HG03571 (cell line): ENCODE data around the gene POLR2H.

Experiments
- ATAC-seq: cut with Tn5 transposase; IDR thresholded peaks from one replicate; pipeline ENCODE4 v1.9.1; 2021; ENCODE audit not compliant: unreplicated experiment

Gene POLR2H

DNA sequence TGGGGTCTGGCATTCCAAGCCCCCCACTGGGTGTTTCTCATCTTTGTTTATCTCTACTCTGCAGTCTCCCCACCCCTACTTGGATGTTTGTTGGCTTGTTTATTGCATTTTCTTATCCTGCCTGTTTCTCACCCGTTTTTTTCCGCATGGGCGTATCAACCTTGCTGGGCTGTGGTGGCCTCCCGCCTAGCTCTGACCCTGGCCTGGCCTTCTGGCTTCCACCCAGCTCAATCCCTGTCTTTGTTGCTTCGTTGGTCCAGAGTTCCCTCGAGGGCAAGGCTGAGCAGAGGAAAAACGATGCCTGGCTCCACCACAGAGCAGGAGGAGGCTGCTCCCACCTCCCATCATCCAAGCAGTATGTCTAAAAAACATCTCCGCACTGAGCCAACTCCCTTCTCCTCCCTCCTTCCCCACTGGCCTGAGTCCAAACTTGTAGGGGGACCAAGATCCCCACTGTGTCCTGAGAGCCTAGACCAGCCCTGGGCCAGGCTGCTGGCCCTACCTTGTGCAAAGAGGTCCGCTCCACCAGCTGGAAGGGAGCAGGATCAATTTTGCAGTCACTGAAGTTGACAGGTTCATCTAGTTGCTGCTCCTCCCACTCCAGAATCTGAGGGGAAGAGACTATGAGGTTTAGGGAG is 9.9 kb upstream of the POLR2H start:
- no peak for ATAC-seq

- no peak for ATAC-seq
These were observed 9.2 kb upstream of the POLR2H start for GRCh38 chr3:184352149-184352785.

GRCh38 chr3:184352897-184353545 is 8.5 kb upstream of the POLR2H start:
- ATAC-seq, result no peak

GRCh38 chr3:184353546-184353941 is 8.0 kb upstream of the POLR2H start:
- no peak for ATAC-seq

DNA sequence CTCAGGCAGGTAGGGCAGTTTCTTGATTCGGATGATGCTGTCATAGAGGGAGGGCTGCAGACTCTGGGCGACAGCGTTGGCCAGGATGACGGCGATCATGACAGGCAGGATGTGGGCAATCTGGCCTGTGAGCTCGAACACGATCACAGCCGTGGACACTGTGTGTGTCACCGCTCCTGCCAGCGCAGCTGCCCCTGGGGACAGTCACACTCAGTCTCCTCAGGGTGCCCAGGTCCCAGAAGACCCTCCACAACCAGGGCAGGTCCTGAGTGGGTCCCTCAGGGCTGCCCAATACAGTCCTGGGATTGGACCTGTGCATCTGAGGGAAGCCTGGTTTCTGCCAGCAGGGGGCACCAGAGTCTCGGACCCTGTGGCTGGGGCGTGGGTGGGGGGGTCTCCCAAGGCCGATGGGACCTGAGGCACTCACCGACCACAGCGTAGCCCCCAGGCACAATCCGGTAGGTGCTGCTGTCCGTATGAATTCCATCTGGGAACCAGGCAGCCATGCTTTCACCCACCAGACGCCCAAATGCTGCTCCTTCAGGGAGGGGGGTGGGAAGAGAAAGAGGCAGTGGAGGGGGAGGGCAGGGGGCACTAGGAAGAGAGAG is 7.3 kb upstream of the POLR2H start:
- no peak for ATAC-seq

GRCh38 chr3:184354754-184355153 is 6.8 kb upstream of the POLR2H start:
- no peak for ATAC-seq

GRCh38 chr3:184355261-184356040 is 6.1 kb upstream of the POLR2H start:
- no peak for ATAC-seq

GRCh38 chr3:184357248-184358123 is 4.0 kb upstream of the POLR2H start:
- ATAC-seq, result no peak

DNA sequence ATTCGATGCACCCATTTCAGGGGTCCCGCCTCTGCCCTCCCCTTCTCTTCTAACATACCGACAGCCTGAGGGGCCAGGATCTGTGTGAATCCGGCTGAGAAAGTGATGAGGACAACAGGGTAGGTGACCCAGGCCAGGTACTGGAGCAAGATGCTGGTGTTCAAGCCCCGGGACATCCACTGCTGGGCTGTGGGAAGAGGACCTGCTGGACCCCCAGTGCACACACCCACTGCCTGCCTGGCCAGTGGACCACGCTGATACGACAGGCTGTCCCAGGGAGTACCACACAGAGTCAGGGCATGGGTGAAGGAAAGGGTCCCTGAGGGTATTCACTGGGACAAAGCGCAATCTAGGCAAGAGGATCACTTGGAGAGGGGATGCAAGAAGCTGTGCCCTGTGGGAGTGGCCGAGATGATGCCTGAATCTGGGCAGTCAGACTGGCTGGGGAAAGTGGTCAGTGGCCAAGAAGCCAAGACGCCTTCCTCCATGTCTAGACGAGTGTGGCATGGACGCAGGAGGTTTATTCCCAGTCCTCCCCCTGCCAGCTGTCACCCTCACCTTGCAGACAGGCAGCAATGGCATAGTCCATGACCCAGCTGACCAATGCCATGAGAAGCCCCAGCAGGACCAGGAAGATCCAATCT is 3.3 kb upstream of the POLR2H start:
- ATAC-seq, result no peak

DNA sequence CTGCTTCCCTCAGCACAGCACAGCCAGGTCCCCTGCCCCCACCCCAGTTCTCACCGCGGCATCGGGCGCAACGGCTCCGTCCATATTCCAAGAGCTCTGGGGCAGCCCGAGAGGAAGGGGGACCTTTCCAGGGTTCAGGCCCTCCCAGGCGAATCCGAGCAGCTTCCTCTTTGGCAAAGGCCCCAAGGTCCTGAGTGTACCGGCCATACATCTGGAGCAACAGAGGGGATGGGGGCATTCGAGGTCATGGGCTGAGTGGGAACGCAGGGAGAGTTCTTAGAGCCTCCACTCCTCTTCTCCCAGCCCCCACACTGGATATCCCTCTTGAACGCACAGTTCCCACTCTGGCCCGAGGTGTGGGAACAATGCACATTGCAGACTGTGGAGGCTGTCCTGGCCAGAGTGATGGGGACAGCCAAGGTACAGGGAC is 2.6 kb upstream of the POLR2H start:
- ATAC-seq, result no peak

DNA sequence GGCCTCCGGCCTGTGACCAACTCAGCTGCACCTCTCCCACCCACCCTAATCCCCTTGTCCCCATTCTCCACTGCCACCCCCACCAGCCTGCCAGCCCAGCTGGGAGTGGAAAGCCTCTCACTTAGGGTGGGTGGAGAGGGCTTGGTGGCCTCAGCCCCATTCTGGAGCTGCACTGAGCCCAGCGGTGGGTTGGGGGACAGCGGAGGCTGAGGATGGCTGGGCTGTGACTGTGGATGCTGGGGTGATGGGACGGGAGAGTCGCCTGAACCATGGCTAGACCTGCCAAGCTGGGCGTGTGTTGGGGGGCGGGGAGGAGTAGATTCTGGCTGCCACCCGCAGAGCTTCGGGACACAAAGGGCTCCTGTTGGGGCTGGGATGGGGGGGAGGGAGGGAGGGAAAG is 1.9 kb upstream of the POLR2H start:
- ATAC-seq, result no peak

DNA sequence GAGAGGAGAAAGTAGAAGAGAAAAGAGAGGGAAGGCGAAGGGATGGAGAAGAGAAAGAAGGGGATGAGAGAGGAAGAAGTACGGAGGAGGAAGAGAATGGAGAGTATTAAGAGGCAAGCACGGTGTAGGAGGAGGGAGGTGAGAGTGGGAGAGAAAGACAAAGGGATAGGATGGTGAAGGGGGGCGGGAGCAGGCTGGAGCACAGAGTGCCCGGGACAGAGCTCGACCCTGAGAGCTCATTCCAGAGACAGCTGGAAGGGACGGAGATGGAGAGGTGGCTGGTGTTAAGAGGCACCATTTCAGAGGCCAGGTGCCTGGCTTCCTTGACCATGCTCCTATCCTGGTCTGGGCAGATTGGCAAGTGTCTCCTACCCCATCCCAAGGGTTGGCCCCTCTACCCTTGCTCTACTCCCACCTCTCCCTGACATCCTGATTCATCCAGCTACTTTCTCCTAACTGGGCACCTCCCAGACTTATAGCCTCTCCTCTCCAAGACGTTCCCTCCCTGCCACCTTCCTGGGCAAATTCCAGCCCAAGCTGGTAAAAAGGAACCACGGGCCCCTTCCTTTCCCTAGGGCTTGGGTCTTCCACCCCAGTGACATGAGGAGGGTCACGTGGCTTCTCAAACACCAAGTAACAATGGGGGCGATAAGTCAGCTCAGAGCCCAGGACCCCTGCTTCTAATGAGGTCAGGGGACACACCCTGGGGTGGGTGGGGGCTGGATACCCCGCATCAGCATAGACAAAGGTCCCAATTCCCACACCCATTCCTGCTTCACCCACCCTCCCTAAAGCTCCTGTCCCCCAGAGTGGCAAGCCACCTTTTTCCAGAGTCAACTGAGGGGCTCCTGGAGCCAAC is 1.2 kb upstream of the POLR2H start:
- no peak for ATAC-seq

GRCh38 chr3:184360929-184361531 is 480 bp upstream of the POLR2H start:
- no peak for ATAC-seq

DNA sequence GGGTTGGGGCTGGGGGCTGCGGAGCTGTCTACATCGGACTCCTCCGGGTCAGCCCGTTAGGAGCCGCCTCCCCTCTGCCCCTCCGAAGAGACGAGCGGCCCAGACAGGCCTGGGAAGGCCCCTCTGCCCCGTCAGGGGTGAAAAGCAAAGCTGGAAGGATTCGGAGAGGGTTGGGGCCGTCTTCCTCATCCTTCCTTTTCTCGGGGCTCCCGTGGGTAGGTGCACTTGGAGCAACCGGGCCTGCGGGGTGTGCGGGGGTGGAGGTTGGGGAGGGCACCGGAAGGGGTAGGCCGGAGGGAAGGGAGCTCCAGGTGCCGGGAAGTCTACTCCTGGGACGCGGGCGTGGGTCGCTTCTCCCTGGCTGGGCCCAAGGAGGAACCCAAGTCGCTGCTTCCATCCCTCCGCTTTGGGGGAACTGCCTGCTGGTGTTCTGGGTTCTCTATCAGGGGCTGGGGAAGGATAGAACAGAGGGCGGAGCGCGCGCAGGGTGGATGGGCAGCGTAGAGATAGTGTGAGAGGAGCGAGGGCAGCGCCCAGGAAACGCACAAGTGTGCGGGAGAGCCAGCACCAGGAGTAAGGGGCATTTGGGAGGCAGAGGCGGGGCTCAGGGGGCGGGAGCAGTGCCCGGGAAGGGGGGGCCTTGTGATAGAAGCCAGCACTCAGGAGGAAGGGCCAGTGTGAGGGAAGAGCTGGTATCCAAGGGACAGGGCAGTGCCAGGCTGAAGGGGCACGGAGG is 590 bp downstream of the POLR2H start:
- peak; percentile 5 for ATAC-seq

DNA sequence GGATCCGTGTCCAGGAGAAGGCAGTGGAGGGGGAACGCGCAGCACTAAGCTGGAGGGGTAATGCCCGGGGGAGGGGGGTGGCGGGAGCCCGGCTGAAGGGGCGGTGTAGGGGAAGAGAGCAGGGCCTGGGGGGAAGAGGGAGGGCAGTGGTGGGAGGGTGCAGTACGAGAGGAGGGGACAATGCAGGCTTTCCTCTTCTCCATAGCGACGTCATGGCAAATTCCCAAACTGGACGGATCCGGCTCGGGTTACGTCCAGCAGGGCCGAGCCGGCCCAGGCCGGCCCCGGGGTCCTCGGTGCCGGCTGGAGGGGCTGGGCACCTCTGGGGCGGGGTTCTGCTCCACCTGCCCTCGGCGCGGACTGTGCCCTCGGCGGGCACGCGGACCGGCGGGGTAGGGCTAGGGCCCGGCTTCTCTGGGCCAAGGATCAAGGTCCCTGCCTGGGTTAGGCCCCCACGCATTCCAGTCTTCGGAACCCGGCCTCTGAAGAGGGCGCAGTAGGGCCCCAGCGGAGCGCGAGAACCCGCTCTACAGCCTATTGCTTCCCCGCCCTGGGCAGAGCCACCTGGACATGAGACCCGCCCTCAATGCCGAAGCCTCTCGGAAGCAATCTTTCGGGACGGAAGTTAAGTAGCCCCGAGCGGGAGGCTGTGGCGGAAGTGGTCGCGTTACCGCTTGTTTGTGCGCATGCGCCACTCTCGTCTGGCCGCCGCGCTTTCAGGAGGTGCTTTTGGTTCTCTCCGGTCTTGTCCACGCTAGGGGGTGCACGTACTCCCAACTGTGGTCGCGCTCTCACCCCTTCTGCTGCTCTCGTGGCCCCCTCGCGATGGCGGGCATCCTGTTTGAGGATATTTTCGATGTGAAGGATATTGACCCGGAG is 1.4 kb downstream of the POLR2H start:
- peak; percentile 81 for ATAC-seq

GRCh38 chr3:184366619-184367289 is 5.2 kb downstream of the POLR2H start:
- no peak for ATAC-seq
